Ishikawa (cell line): ENCODE data around the gene STX1B.

Experiments
- CEBPB ChIP-seq: IDR thresholded peaks from 2 replicates; pipeline ENCODE4 v1.6.1; 2012
- EP300 ChIP-seq: IDR thresholded peaks from 2 replicates; pipeline ENCODE4 v1.6.1; 2012; ENCODE audit warnings: borderline replicate concordance
- MAX ChIP-seq: IDR thresholded peaks from 2 replicates; pipeline ENCODE4 v1.6.1; 2012
- RAD21 ChIP-seq: IDR thresholded peaks from 2 replicates; pipeline ENCODE4 v1.6.1; 2012; ENCODE audit warnings: low read depth
- REST ChIP-seq: IDR thresholded peaks from 2 replicates; pipeline ENCODE4 v1.6.1; 2012; ENCODE audit warnings: low read depth, mild to moderate bottlenecking
- TAF1 ChIP-seq: IDR thresholded peaks from 2 replicates; pipeline ENCODE4 v1.6.1; 2012; ENCODE audit warnings: low read depth, mild to moderate bottlenecking
- USF1 ChIP-seq: IDR thresholded peaks from 2 replicates; pipeline ENCODE4 v1.6.1; 2012
- YY1 ChIP-seq: IDR thresholded peaks from 2 replicates; pipeline ENCODE4 v1.6.1; 2012; ENCODE audit warnings: low read depth

DNA sequence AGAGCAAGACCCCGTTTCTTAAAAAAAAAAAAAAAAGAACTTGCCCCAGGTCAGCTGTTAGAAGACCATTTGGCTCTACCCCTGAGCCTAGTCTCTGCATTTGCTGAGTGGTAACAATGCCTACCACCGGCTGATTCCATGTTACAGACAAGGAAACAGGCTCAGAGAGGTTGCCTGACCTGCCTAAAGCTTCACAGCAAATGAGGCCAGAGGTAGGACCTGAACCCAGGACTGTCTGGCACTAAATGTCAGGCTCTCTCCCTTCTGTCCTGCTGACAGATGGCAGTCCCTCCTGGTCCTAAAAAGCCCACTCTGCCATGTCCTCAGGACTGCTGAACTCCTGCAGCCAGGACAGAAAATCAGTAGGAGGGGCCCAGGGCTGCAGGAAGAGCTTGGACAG is 5.8 kb downstream of the STX1B start:
- TF ChIP-seq MAX (no peak), RAD21 (no peak), USF1 (no peak), REST (no peak), TAF1 (no peak), YY1 (no peak), CEBPB (no peak), EP300 (no peak)
